GM12891 (cell line): ENCODE results near the gene ATG4B.

ENCODE experiments used
- PAX5 ChIP-seq: IDR thresholded peaks from 2 replicates; pipeline ENCODE4 v1.6.1; 2011; ENCODE audit warnings: low read length, moderate library complexity, mild to moderate bottlenecking; ENCODE audit not compliant: insufficient read depth, severe bottlenecking
- POLR2A ChIP-seq: IDR thresholded peaks from 2 replicates; pipeline ENCODE4 v1.6.1; 2011; ENCODE audit warnings: low read depth, low read length, control low read depth
- POLR2AphosphoS5 ChIP-seq: IDR thresholded peaks from 2 replicates; pipeline ENCODE4 v1.6.1; 2011; ENCODE audit warnings: low read depth, low read length, control low read depth
- SPI1 ChIP-seq: IDR thresholded peaks from 2 replicates; pipeline ENCODE4 v1.6.1; 2011; ENCODE audit warnings: low read depth, low read length, control low read depth

GRCh38 chr2:241637795-241638660 is 535 bp downstream of the ATG4B start:
- TF ChIP-seq POLR2AphosphoS5 (no peak), POLR2A (no peak), PAX5 (no peak), SPI1 (no peak)
